ENCODE results near the gene SSBP3.

GRCh38 chr1:54416435-54416834 is 10.2 kb upstream of the SSBP3 start:
- TF ChIP-seq EZH2phosphoT487 (conservative IDR thresholded peaks at IDR 0.05; ENCODE audit: low read length): no peak
- TF ChIP-seq, protein P1, sequence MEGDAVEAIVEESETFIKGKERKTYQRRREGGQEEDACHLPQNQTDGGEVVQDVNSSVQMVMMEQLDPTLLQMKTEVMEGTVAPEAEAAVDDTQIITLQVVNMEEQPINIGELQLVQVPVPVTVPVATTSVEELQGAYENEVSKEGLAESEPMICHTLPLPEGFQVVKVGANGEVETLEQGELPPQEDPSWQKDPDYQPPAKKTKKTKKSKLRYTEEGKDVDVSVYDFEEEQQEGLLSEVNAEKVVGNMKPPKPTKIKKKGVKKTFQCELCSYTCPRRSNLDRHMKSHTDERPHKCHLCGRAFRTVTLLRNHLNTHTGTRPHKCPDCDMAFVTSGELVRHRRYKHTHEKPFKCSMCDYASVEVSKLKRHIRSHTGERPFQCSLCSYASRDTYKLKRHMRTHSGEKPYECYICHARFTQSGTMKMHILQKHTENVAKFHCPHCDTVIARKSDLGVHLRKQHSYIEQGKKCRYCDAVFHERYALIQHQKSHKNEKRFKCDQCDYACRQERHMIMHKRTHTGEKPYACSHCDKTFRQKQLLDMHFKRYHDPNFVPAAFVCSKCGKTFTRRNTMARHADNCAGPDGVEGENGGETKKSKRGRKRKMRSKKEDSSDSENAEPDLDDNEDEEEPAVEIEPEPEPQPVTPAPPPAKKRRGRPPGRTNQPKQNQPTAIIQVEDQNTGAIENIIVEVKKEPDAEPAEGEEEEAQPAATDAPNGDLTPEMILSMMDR (IDR thresholded peaks at IDR 0.05; ENCODE audit: insufficient read depth, low read length, poor library complexity, severe bottlenecking): no peak
